Measurements from ENCODE around the gene VPS13D. TPM values are rescaled to one million over a fixed set of nuclear protein-coding genes. Genes with fewer than 3 reads are reported as not detected.

VPS13D gene
- total and polyA plus RNA-seq, 10 of the 15 experiments (the other 5 are each of a cell fraction or from before 2014, with no cell fraction given): 1.4 to 16.9 (median 8.5) TPM

DNA sequence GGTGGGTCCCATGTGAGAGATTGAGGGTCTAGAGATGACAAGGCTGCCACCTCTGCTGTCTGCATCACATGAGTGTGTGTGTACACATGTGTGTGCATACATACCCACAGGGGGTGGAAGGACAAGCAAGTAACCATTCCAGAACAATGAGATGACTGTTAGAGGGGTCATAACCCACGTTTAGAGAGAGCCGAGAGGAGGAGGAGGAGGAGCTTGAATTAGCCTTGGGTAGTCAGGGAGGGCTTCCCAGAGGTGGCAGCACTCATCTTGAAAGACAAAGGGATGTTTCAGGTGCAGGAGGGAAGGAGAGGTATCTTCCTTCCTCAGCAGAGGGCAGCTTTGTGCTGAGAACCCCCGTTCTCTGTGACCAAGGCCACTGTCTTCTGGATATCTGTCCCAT is 41.7 kb upstream of the VPS13D start (continued):
- TF ChIP-seq, protein P1, sequence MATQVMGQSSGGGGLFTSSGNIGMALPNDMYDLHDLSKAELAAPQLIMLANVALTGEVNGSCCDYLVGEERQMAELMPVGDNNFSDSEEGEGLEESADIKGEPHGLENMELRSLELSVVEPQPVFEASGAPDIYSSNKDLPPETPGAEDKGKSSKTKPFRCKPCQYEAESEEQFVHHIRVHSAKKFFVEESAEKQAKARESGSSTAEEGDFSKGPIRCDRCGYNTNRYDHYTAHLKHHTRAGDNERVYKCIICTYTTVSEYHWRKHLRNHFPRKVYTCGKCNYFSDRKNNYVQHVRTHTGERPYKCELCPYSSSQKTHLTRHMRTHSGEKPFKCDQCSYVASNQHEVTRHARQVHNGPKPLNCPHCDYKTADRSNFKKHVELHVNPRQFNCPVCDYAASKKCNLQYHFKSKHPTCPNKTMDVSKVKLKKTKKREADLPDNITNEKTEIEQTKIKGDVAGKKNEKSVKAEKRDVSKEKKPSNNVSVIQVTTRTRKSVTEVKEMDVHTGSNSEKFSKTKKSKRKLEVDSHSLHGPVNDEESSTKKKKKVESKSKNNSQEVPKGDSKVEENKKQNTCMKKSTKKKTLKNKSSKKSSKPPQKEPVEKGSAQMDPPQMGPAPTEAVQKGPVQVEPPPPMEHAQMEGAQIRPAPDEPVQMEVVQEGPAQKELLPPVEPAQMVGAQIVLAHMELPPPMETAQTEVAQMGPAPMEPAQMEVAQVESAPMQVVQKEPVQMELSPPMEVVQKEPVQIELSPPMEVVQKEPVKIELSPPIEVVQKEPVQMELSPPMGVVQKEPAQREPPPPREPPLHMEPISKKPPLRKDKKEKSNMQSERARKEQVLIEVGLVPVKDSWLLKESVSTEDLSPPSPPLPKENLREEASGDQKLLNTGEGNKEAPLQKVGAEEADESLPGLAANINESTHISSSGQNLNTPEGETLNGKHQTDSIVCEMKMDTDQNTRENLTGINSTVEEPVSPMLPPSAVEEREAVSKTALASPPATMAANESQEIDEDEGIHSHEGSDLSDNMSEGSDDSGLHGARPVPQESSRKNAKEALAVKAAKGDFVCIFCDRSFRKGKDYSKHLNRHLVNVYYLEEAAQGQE (IDR thresholded peaks at IDR 0.05; ENCODE audit: low read depth, low read length): no peak
- TF ChIP-seq, protein P2, sequence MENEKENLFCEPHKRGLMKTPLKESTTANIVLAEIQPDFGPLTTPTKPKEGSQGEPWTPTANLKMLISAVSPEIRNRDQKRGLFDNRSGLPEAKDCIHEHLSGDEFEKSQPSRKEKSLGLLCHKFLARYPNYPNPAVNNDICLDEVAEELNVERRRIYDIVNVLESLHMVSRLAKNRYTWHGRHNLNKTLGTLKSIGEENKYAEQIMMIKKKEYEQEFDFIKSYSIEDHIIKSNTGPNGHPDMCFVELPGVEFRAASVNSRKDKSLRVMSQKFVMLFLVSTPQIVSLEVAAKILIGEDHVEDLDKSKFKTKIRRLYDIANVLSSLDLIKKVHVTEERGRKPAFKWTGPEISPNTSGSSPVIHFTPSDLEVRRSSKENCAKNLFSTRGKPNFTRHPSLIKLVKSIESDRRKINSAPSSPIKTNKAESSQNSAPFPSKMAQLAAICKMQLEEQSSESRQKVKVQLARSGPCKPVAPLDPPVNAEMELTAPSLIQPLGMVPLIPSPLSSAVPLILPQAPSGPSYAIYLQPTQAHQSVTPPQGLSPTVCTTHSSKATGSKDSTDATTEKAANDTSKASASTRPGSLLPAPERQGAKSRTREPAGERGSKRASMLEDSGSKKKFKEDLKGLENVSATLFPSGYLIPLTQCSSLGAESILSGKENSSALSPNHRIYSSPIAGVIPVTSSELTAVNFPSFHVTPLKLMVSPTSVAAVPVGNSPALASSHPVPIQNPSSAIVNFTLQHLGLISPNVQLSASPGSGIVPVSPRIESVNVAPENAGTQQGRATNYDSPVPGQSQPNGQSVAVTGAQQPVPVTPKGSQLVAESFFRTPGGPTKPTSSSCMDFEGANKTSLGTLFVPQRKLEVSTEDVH (IDR thresholded peaks at IDR 0.05; ENCODE audit: low read depth, partially characterized antibody): no peak
- TF ChIP-seq, protein P3, sequence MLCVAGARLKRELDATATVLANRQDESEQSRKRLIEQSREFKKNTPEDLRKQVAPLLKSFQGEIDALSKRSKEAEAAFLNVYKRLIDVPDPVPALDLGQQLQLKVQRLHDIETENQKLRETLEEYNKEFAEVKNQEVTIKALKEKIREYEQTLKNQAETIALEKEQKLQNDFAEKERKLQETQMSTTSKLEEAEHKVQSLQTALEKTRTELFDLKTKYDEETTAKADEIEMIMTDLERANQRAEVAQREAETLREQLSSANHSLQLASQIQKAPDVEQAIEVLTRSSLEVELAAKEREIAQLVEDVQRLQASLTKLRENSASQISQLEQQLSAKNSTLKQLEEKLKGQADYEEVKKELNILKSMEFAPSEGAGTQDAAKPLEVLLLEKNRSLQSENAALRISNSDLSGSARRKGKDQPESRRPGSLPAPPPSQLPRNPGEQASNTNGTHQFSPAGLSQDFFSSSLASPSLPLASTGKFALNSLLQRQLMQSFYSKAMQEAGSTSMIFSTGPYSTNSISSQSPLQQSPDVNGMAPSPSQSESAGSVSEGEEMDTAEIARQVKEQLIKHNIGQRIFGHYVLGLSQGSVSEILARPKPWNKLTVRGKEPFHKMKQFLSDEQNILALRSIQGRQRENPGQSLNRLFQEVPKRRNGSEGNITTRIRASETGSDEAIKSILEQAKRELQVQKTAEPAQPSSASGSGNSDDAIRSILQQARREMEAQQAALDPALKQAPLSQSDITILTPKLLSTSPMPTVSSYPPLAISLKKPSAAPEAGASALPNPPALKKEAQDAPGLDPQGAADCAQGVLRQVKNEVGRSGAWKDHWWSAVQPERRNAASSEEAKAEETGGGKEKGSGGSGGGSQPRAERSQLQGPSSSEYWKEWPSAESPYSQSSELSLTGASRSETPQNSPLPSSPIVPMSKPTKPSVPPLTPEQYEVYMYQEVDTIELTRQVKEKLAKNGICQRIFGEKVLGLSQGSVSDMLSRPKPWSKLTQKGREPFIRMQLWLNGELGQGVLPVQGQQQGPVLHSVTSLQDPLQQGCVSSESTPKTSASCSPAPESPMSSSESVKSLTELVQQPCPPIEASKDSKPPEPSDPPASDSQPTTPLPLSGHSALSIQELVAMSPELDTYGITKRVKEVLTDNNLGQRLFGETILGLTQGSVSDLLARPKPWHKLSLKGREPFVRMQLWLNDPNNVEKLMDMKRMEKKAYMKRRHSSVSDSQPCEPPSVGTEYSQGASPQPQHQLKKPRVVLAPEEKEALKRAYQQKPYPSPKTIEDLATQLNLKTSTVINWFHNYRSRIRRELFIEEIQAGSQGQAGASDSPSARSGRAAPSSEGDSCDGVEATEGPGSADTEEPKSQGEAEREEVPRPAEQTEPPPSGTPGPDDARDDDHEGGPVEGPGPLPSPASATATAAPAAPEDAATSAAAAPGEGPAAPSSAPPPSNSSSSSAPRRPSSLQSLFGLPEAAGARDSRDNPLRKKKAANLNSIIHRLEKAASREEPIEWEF (IDR thresholded peaks at IDR 0.05; ENCODE audit: insufficient replicate concordance, low read depth, low read length): no peak
- TF ChIP-seq, protein P4, sequence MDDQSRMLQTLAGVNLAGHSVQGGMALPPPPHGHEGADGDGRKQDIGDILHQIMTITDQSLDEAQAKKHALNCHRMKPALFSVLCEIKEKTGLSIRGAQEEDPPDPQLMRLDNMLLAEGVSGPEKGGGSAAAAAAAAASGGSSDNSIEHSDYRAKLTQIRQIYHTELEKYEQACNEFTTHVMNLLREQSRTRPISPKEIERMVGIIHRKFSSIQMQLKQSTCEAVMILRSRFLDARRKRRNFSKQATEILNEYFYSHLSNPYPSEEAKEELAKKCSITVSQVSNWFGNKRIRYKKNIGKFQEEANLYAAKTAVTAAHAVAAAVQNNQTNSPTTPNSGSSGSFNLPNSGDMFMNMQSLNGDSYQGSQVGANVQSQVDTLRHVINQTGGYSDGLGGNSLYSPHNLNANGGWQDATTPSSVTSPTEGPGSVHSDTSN (IDR thresholded peaks at IDR 0.05; ENCODE audit: insufficient replicate concordance, low read depth, low read length): no peak
- no peak for TF ChIP-seq PAX5 (IDR thresholded peaks at IDR 0.05; ENCODE audit: borderline replicate concordance, low read depth, low read length)
- TF ChIP-seq, protein P5, sequence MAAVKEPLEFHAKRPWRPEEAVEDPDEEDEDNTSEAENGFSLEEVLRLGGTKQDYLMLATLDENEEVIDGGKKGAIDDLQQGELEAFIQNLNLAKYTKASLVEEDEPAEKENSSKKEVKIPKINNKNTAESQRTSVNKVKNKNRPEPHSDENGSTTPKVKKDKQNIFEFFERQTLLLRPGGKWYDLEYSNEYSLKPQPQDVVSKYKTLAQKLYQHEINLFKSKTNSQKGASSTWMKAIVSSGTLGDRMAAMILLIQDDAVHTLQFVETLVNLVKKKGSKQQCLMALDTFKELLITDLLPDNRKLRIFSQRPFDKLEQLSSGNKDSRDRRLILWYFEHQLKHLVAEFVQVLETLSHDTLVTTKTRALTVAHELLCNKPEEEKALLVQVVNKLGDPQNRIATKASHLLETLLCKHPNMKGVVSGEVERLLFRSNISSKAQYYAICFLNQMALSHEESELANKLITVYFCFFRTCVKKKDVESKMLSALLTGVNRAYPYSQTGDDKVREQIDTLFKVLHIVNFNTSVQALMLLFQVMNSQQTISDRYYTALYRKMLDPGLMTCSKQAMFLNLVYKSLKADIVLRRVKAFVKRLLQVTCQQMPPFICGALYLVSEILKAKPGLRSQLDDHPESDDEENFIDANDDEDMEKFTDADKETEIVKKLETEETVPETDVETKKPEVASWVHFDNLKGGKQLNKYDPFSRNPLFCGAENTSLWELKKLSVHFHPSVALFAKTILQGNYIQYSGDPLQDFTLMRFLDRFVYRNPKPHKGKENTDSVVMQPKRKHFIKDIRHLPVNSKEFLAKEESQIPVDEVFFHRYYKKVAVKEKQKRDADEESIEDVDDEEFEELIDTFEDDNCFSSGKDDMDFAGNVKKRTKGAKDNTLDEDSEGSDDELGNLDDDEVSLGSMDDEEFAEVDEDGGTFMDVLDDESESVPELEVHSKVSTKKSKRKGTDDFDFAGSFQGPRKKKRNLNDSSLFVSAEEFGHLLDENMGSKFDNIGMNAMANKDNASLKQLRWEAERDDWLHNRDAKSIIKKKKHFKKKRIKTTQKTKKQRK (IDR thresholded peaks at IDR 0.05; ENCODE audit: low read depth, low read length): no peak
